Measurements from ENCODE around the gene BSG.

DNA sequence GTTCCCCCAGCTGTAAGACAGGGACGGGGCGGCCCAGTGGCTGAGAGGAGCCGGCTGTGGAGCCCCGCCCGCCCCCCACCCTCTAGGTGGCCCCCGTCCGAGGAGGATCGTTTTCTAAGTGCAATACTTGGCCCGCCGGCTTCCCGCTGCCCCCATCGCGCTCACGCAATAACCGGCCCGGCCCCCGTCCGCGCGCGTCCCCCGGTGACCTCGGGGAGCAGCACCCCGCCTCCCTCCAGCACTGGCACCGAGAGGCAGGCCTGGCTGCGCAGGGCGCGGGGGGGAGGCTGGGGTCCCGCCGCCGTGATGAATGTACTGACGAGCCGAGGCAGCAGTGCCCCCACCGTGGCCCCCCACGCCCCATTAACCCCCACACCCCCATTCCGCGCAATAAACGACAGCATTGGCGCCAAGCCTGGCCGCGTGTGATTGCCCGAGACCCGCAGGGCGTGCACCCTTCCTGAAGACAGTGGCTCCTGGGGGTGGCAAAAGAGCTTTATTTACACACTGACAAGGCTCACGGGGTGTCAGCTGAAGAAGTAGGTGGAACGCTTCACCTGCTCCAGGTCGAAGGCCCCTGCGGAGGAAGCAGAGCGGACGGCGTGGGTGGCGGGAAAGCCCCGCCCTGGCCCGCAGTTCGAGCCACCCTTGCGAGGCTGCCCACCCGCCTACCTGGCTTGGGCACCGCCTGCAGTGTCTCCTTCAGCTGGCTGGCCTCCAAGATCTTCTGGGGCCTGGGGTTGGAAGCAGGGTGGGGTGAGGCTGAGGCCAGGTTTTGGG is 44.5 kb downstream of the BSG start:
- TF ChIP-seq, protein P1, sequence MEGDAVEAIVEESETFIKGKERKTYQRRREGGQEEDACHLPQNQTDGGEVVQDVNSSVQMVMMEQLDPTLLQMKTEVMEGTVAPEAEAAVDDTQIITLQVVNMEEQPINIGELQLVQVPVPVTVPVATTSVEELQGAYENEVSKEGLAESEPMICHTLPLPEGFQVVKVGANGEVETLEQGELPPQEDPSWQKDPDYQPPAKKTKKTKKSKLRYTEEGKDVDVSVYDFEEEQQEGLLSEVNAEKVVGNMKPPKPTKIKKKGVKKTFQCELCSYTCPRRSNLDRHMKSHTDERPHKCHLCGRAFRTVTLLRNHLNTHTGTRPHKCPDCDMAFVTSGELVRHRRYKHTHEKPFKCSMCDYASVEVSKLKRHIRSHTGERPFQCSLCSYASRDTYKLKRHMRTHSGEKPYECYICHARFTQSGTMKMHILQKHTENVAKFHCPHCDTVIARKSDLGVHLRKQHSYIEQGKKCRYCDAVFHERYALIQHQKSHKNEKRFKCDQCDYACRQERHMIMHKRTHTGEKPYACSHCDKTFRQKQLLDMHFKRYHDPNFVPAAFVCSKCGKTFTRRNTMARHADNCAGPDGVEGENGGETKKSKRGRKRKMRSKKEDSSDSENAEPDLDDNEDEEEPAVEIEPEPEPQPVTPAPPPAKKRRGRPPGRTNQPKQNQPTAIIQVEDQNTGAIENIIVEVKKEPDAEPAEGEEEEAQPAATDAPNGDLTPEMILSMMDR (IDR thresholded peaks at IDR 0.05) = no peak
- no peak for TF ChIP-seq POLR2AphosphoS5 (IDR thresholded peaks at IDR 0.05)
- no peak for TF ChIP-seq POLR2A (IDR thresholded peaks at IDR 0.05)

Measured in breast epithelium (tissue), 3 donors.